Astrocyte (in vitro differentiated cells and primary cell): ENCODE data around the gene RBM44.

Source experiments
- EZH2 ChIP-seq: IDR thresholded peaks from 2 replicates; pipeline ENCODE4 v1.6.1; 2012; ENCODE audit warnings: mild to moderate bottlenecking, low read length, inconsistent platforms; ENCODE audit not compliant: insufficient read depth
- TF ChIP-seq, protein P1 (sequence below): IDR thresholded peaks from 2 replicates; pipeline ENCODE4 v1.5.1; 2011; ENCODE audit warnings: low read depth, mild to moderate bottlenecking, inconsistent platforms, low read length, moderate library complexity; ENCODE audit not compliant: insufficient read depth

DNA sequence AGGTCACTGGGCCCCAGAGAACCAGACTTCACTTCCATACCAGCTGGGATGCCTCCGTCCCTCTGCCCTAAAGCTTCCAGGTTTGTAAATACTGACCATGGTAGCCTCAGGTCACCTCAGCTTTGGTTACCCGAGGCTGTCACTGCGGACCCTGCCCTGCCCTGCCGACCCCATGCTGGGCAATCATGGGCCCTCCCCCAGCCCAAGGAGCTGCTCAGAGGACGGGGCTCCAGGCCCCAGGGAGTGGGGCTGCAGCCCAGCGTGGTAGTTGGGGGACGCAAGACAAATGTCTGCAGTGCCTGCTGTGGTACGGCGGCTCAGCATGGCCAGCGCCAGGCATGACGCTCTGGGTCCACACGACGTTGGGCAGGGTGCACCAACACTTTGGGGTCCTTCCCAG lies 86.1 kb downstream of the RBM44 start:
- TF ChIP-seq, protein P1, sequence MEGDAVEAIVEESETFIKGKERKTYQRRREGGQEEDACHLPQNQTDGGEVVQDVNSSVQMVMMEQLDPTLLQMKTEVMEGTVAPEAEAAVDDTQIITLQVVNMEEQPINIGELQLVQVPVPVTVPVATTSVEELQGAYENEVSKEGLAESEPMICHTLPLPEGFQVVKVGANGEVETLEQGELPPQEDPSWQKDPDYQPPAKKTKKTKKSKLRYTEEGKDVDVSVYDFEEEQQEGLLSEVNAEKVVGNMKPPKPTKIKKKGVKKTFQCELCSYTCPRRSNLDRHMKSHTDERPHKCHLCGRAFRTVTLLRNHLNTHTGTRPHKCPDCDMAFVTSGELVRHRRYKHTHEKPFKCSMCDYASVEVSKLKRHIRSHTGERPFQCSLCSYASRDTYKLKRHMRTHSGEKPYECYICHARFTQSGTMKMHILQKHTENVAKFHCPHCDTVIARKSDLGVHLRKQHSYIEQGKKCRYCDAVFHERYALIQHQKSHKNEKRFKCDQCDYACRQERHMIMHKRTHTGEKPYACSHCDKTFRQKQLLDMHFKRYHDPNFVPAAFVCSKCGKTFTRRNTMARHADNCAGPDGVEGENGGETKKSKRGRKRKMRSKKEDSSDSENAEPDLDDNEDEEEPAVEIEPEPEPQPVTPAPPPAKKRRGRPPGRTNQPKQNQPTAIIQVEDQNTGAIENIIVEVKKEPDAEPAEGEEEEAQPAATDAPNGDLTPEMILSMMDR = no peak
- TF ChIP-seq EZH2 = no peak
